OCI-LY7 (cell line): ENCODE results near the gene ANAPC1. TPM values are rescaled to one million over a fixed set of nuclear protein-coding genes. Genes with fewer than 3 reads are reported as not detected.

Experiments
- BruUV-seq: library from RNA; stranded (reverse); fragments of 400-500 nt; replicated peaks from 2 replicates; lab custom pipeline; 2021; lab: Mats Ljungman, UMichigan
- CTCF ChIA-PET: fragments of 300-600 bp; sonication (Branson Sonifier 250); formaldehyde crosslinking; loops from one replicate; lab custom pipeline; 2022; ENCODE audit warnings: antibody characterized with exemption; ENCODE audit not compliant: unreplicated experiment; lab: Charles Lee
- POLR2A ChIA-PET: fragments of 300-600 bp; sonication (Branson Sonifier 250); formaldehyde crosslinking; loops from one replicate; lab custom pipeline; 2022; ENCODE audit warnings: antibody characterized with exemption; lab: Charles Lee
- DNase-seq: peaks from one replicate; pipeline ENCODE4 v3.0.0-alpha.2; 2015; ENCODE audit warnings: low spot score
- H2AFZ ChIP-seq: fragments of 200-600 bp; sonication (generic), shearing (Covaris generic); 2 replicates; pipeline ENCODE4 v1.6.1; 2014; ENCODE audit warnings: mild to moderate bottlenecking, antibody characterized with exemption, low read length, moderate library complexity
- H3K27ac ChIP-seq: fragments of 200-600 bp; sonication (generic); 2 replicates; pipeline ENCODE4 v1.5.1; 2014; ENCODE audit warnings: mixed run types, low read depth, mild to moderate bottlenecking, moderate library complexity, low read length, inconsistent platforms; ENCODE audit not compliant: poor library complexity, severe bottlenecking
- H3K36me3 ChIP-seq: fragments of 200-600 bp; sonication (generic); 2 replicates; pipeline ENCODE4 v1.6.1; 2014; ENCODE audit warnings: mild to moderate bottlenecking, antibody characterized with exemption, low read length, moderate library complexity, mixed read lengths; ENCODE audit not compliant: insufficient read depth
- H3K4me1 ChIP-seq: fragments of 200-600 bp; sonication (generic); 2 replicates; pipeline ENCODE4 v1.5.1; 2014; ENCODE audit warnings: mild to moderate bottlenecking, low read length; ENCODE audit not compliant: insufficient read depth, poor library complexity, severe bottlenecking
- H3K4me2 ChIP-seq: fragments of 200-600 bp; sonication (generic); 2 replicates; pipeline ENCODE4 v1.6.1; 2014; ENCODE audit warnings: mild to moderate bottlenecking, low read length
- H3K4me3 ChIP-seq: fragments of 200-600 bp; sonication (generic); 2 replicates; pipeline ENCODE4 v1.5.1; 2014; ENCODE audit warnings: mild to moderate bottlenecking, low read depth, low read length; ENCODE audit not compliant: poor library complexity, severe bottlenecking
- H3K79me2 ChIP-seq: fragments of 200-600 bp; sonication (generic); 2 replicates; pipeline ENCODE4 v1.6.1; 2016; ENCODE audit warnings: low read depth, mild to moderate bottlenecking, low read length, moderate library complexity, mixed read lengths; ENCODE audit not compliant: insufficient read depth
- H3K9me2 ChIP-seq: fragments of 200-600 bp; sonication (generic); 2 replicates; pipeline ENCODE4 v1.6.1; 2016; ENCODE audit warnings: mild to moderate bottlenecking, low read length, mixed read lengths; ENCODE audit not compliant: insufficient read depth
- H3K9me3 ChIP-seq: fragments of 200-600 bp; sonication (generic); 2 replicates; pipeline ENCODE4 v1.6.1; 2014; ENCODE audit warnings: mild to moderate bottlenecking, mixed run types, low read length, mixed read lengths
- H4K20me1 ChIP-seq: fragments of 200-600 bp; sonication (generic); 2 replicates; pipeline ENCODE4 v1.6.1; 2014; ENCODE audit warnings: mild to moderate bottlenecking, antibody characterized with exemption, low read length, moderate library complexity, mixed read lengths; ENCODE audit not compliant: insufficient read depth
- CTCF ChIP-seq: fragments of 200-600 bp; sonication (generic); conservative IDR thresholded peaks from 2 replicates; pipeline ENCODE4 v1.5.1; 2014; ENCODE audit warnings: mild to moderate bottlenecking, antibody characterized with exemption, low read length, moderate library complexity, mixed read lengths
- EZH2phosphoT487 ChIP-seq: fragments of 200-600 bp; sonication (generic); IDR thresholded peaks from 2 replicates; pipeline ENCODE4 v1.6.1; 2018; ENCODE audit warnings: low read depth, borderline replicate concordance, mild to moderate bottlenecking, mixed run types, antibody characterized with exemption, low read length, moderate library complexity, mixed read lengths
- intact Hi-C: fragments of 100-400 bp; cut with micrococcal nuclease; formaldehyde crosslinking; loops from one replicate; pipeline ENCODE4 v1.10.0; 2022; ENCODE audit not compliant: unreplicated experiment
- total RNA-seq, 2 experiments: library from RNA; depleted of rRNA in 1 of 2; stranded (reverse); fragments of >200 nt in 1 of 2; shearing (Covaris generic) in 1 of 2; gene quantifications; 2 replicates each; pipeline ENCODE4 v1.2.3, GENCODE V29; 2014 to 2022

Gene ANAPC1
- total RNA-seq, 2 experiments from 2014 or later = 103 to 131 TPM

DNA sequence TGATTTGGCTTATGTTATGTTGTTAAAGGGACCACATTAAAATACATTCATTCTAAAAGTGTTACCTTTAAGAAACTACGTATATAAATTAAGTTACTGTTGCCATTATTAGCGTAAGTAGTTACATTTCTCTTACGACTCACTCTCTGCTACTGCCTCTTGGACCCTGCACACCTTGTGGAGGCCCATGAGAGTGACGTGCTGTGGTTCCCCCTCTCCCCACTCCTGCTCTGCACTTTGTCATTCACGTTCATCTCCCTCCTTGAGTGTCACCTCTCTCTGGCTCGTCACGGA, 13.6 kb upstream of the ANAPC1 start:
- H3K36me3 ChIP-seq = no peaks in the 10 kb centered on the region
- no peak overlapping the region for H3K27ac ChIP-seq
- no peaks in the 10 kb centered on the region for H3K9me2 ChIP-seq
- no peaks in the 10 kb centered on the region for H3K79me2 ChIP-seq
- ChIA-PET CTCF (no interaction called here), POLR2A (no interaction called here)
- DNase-seq = no peak
- intact Hi-C loops = no loop called here
- no peak overlapping the region for H3K4me3 ChIP-seq
- no TSS peak for BruUV-seq
- TF ChIP-seq CTCF (no peak), EZH2phosphoT487 (no peak)
- H3K4me2 ChIP-seq = peak overlapping the region; percentile 38; the same call in 1 of the 2 replicates
- H2AFZ ChIP-seq = no peak overlapping the region
- no peaks in the 10 kb centered on the region for H3K4me1 ChIP-seq
- H3K9me3 ChIP-seq = no peaks in the 10 kb centered on the region
- no peaks in the 10 kb centered on the region for H4K20me1 ChIP-seq

- Histone ChIP-seq H3K4me2 (no peak overlapping the region), H4K20me1 (no peaks in the 10 kb centered on the region), H3K4me3 (no peak overlapping the region), H2AFZ (no peak overlapping the region), H3K79me2 (no peaks in the 10 kb centered on the region), H3K4me1 (no peaks in the 10 kb centered on the region), H3K27ac (no peak overlapping the region), H3K36me3 (no peaks in the 10 kb centered on the region), H3K9me2 (no peaks in the 10 kb centered on the region), H3K9me3 (no peaks in the 10 kb centered on the region)
- intact Hi-C loops = no loop called here
- no TSS peak for BruUV-seq
- DNase-seq = no peak
- ChIA-PET CTCF (no interaction called here), POLR2A (no interaction called here)
- TF ChIP-seq EZH2phosphoT487 (no peak), CTCF (no peak)
Measured at GRCh38 chr2:111896576-111896975, 12.6 kb upstream of the ANAPC1 start.

- H3K9me2 ChIP-seq = no peaks in the 10 kb centered on the region
- H2AFZ ChIP-seq = no peak overlapping the region
- H3K9me3 ChIP-seq = no peaks in the 10 kb centered on the region
- no peak for DNase-seq
- H3K4me2 ChIP-seq = no peak overlapping the region
- H3K36me3 ChIP-seq = no peaks in the 10 kb centered on the region
- ChIA-PET CTCF (no interaction called here), POLR2A (interaction anchor here (0.7 to 1.1 kb wide), 2 partner anchors 29 to 597 kb away, joined by 3 read pairs; no protein-coding TSS in a partner anchor)
- H4K20me1 ChIP-seq = no peaks in the 10 kb centered on the region
- TF ChIP-seq CTCF = no peak
- TF ChIP-seq EZH2phosphoT487 = no peak
- H3K79me2 ChIP-seq = no peaks in the 10 kb centered on the region
- no peak overlapping the region for H3K27ac ChIP-seq
- no peak overlapping the region for H3K4me3 ChIP-seq
- no TSS peak for BruUV-seq
- intact Hi-C loops = no loop called here
- no peaks in the 10 kb centered on the region for H3K4me1 ChIP-seq
Measured at GRCh38 chr2:111896024-111896423, 12.0 kb upstream of the ANAPC1 start.
